Neuronal stem cell (in vitro differentiated cells): Measurements from ENCODE around the gene LINC00237. TPM values are rescaled to one million over a fixed set of nuclear protein-coding genes. Genes with fewer than 3 reads are reported as not detected.

Source experiments
- DNase-seq: peaks from one replicate; pipeline ENCODE4 v3.0.0-alpha.2; 2013; ENCODE audit warnings: low spot score
- H2AFZ ChIP-seq: one replicate; pipeline ENCODE4 v1.6.1; 2013; ENCODE audit warnings: mild to moderate bottlenecking, low read length, inconsistent platforms
- H2AK5ac ChIP-seq: 2 replicates; pipeline ENCODE4 v1.6.1; 2013; ENCODE audit warnings: low read depth, mild to moderate bottlenecking, inconsistent platforms, low read length, moderate library complexity, mixed read lengths
- H2BK120ac ChIP-seq: 2 replicates; pipeline ENCODE4 v1.6.1; 2013; ENCODE audit warnings: low read depth, mild to moderate bottlenecking, inconsistent platforms, low read length, moderate library complexity, mixed read lengths
- H2BK12ac ChIP-seq: one replicate; pipeline ENCODE4 v1.6.1; 2013; ENCODE audit warnings: low read length, inconsistent platforms
- H2BK15ac ChIP-seq: 2 replicates; pipeline ENCODE4 v1.6.1; 2013; ENCODE audit warnings: mild to moderate bottlenecking, low read length, inconsistent platforms, mixed read lengths
- H2BK5ac ChIP-seq: one replicate; pipeline ENCODE4 v1.6.1; 2013; ENCODE audit warnings: inconsistent platforms, mild to moderate bottlenecking, low read length, moderate library complexity
- H3K14ac ChIP-seq: one replicate; pipeline ENCODE4 v1.6.1; 2013; ENCODE audit warnings: low read length, inconsistent platforms
- H3K18ac ChIP-seq: 2 replicates; pipeline ENCODE4 v1.6.1; 2013; ENCODE audit warnings: low read length, inconsistent platforms
- H3K23ac ChIP-seq: 2 replicates; pipeline ENCODE4 v1.6.1; 2013; ENCODE audit warnings: low read depth, mild to moderate bottlenecking, mixed read lengths, low read length, inconsistent platforms; ENCODE audit not compliant: poor library complexity
- H3K27ac ChIP-seq: replicated peaks from 3 replicates; pipeline ENCODE4 v1.5.1; 2013; ENCODE audit warnings: low read length, inconsistent platforms
- H3K27me3 ChIP-seq, 3 experiments: 2 replicates each; pipeline ENCODE4 v1.6.1; 2013; ENCODE audit warnings: low read length in 3 of 3, mild to moderate bottlenecking in 2 of 3, inconsistent platforms in 1 of 3, low read depth in 1 of 3, mixed read lengths in 1 of 3, moderate library complexity in 1 of 3; ENCODE audit not compliant: control insufficient read depth in 3 of 3, insufficient read depth in 3 of 3
- H3K36me3 ChIP-seq, 2 donors: replicated peaks in 1 of 2; 2 replicates each; pipeline ENCODE4 v1.6.1; 2013; ENCODE audit warnings: low read length in 2 of 2; ENCODE audit not compliant: control insufficient read depth in 2 of 2, insufficient read depth in 2 of 2
- H3K4ac ChIP-seq: 2 replicates; pipeline ENCODE4 v1.6.1; 2013; ENCODE audit warnings: inconsistent platforms, mild to moderate bottlenecking, low read length, moderate library complexity
- H3K4me1 ChIP-seq, 2 donors: 1 replicate in 1 of 2; 2 replicates in 1 of 2; pipeline ENCODE4 v1.6.1; 2013; ENCODE audit warnings: low read length in 2 of 2, low read depth in 1 of 2; ENCODE audit not compliant: control insufficient read depth in 2 of 2, insufficient read depth in 1 of 2
- H3K4me2 ChIP-seq: one replicate; pipeline ENCODE4 v1.6.1; 2013; ENCODE audit warnings: mild to moderate bottlenecking, low read length, inconsistent platforms; ENCODE audit not compliant: insufficient read depth, poor library complexity, severe bottlenecking
- H3K4me3 ChIP-seq, 2 donors: 2 replicates each; pipeline ENCODE4 v1.5.1; 2013; ENCODE audit warnings: low read length in 2 of 2, mild to moderate bottlenecking in 2 of 2, inconsistent platforms in 1 of 2, moderate library complexity in 1 of 2
- H3K79me1 ChIP-seq: one replicate; pipeline ENCODE4 v1.6.1; 2013; ENCODE audit warnings: low read depth, mild to moderate bottlenecking, inconsistent platforms, low read length, moderate library complexity
- H3K9ac ChIP-seq: one replicate; pipeline ENCODE4 v1.6.1; 2013; ENCODE audit warnings: mild to moderate bottlenecking, low read depth, low read length, inconsistent platforms; ENCODE audit not compliant: poor library complexity
- H3K9me3 ChIP-seq, 2 donors: replicated peaks in 1 of 2; 2 replicates each; pipeline versions ENCODE3 to v1.6.1; 2013; ENCODE audit warnings: low read length in 2 of 2, mild to moderate bottlenecking in 2 of 2, inconsistent platforms in 1 of 2, low read depth in 1 of 2, mixed read lengths in 1 of 2, moderate library complexity in 1 of 2; ENCODE audit not compliant: control insufficient read depth in 2 of 2, insufficient read depth in 1 of 2
- H4K8ac ChIP-seq: one replicate; pipeline ENCODE4 v1.6.1; 2013; ENCODE audit warnings: low read depth, mild to moderate bottlenecking, inconsistent platforms, low read length, moderate library complexity
- H4K91ac ChIP-seq: one replicate; pipeline ENCODE4 v1.6.1; 2013; ENCODE audit warnings: low read length, low read depth, mild to moderate bottlenecking, inconsistent platforms; ENCODE audit not compliant: poor library complexity
- WGBS, 2 donors: extraction: QIAGEN DNeasy Blood & Tissue Kit; methylation state at CpG; one replicate each; pipeline ENCODE4 v1.1.7; 2013; ENCODE audit warnings: missing lambda C conversion rate in 2 of 2, mixed read lengths in 1 of 2; ENCODE audit not compliant: insufficient read length in 2 of 2, insufficient replicate concordance in 1 of 2; ENCODE audit errors: extremely low coverage in 2 of 2; 5-methylcytosine and 5-hydroxymethylcytosine counted together
- polyA plus RNA-seq, 2 experiments: library from polyadenylated mRNA; stranded (reverse); fragments of 200-250 nt; gene quantifications; one replicate each; pipeline ENCODE4 v1.2.3, GENCODE V29; 2013

The LINC00237 gene
- not detected for polyA plus RNA-seq (2013, experiment 1 of 2)
- not detected for polyA plus RNA-seq (2013, experiment 2 of 2)

DNA sequence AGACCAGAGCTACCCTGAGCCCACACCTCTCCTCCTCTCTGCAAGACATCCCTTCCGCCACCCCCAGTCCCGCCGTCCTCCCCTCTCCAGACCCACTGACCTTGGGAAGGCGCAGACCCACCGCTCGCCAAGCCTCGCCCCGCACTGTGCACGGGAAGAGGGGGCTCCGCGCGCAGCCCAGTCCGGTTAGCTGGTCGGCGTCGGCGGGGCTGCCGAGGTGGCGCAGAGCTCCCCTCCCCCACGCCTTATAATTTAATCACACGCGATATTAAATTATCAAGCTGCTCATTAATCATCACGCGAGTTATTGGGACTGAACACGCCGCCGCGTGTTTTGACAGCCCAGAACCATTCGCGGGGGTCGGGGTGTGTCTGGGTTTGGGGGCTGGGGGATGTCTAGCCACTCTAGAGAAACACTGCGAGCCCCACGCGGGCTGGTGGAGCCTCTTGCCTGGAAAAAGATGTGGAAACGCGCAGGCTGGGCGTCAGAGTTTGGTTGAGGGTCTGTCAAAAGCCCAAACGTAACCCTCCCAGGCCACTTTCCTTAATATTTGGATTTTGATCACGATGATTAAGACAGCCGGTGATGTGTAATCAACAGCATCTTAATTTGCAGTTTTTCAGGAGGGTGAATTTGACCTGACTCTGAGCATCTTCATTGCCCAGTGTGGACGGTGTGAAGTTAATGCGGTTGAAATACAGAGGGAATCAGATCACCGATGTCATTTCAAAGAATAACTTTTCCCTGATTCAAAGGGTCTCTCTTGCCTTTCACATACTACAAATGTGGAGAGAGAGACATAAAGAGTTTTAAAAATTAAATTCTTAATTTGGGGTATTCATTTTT, at the start of gene LINC00237:
TSS of gene LINC00237 (minus strand) at position 188 of the 847 bp plus-strand sequence.
- Histone ChIP-seq H3K9me3 (no peaks in the 10 kb centered on the region), H3K9ac (peak within 1 kb of the TSS; percentile 81), H3K14ac (peak within 1 kb of the TSS; percentile 95), H3K36me3 (no peaks in the 10 kb centered on the region), H2BK15ac (no peak within 1 kb of the TSS), H3K79me1 (peaks cover 2% of the 10 kb centered on the region), H3K4me2 (peak within 1 kb of the TSS; percentile 51), H2BK120ac (no peak within 1 kb of the TSS), H2BK5ac (no peak within 1 kb of the TSS), H3K27me3 (peaks cover 41 to 99% (median 73%) of the 10 kb centered on the region in 3 experiments), H3K27ac (no peak within 1 kb of the TSS), H2AK5ac (no peak within 1 kb of the TSS), H2AFZ (peak within 1 kb of the TSS; percentile 83), H3K18ac (peak within 1 kb of the TSS; percentile 70), H3K4me1 (peaks cover 10 to 18% of the 10 kb centered on the region in 2 donors), H3K23ac (peak within 1 kb of the TSS; percentile 77), H4K91ac (no peak within 1 kb of the TSS), H4K8ac (no peak within 1 kb of the TSS), H2BK12ac (peak within 1 kb of the TSS; percentile 63), H3K4ac (no peak within 1 kb of the TSS), H3K4me3 (no peak within 1 kb of the TSS)
- DNase-seq = no peak
- no CpG with 5 or more reads among the region's 43 CpGs for WGBS, 2 donors

DNA sequence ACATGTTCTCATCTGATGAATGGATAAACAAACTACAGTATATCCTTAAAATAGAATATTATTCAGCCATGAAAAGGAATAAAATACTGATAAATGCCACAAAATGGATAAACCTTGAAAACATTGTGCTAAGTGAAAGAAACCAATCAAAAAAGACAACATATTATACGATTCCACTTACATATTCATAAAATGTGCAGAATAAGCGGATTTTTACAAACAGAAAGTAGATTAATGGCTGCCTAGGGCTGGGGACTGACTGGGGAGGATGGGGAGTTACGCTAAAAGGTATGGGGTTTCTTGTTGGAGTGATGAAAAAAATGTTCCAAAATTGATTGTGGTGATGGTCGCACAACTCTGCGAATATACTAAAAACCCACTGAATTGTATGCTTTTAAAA, 49.1 kb upstream of the LINC00237 start:
- H2BK15ac ChIP-seq = no peak overlapping the region
- no peak overlapping the region for H4K8ac ChIP-seq
- H2BK120ac ChIP-seq = no peak overlapping the region
- no peak overlapping the region for H2AK5ac ChIP-seq
- H3K23ac ChIP-seq = no peak overlapping the region
- H3K27ac ChIP-seq = no peak overlapping the region
- no peaks in the 10 kb centered on the region for H3K79me1 ChIP-seq
- H2AFZ ChIP-seq = no peak overlapping the region
- H3K9ac ChIP-seq = no peak overlapping the region
- H3K18ac ChIP-seq = no peak overlapping the region
- DNase-seq = no peak
- H3K9me3 ChIP-seq = no peaks in the 10 kb centered on the region
- H3K4me3 ChIP-seq = no peak overlapping the region
- H2BK5ac ChIP-seq = no peak overlapping the region
- H3K4ac ChIP-seq = no peak overlapping the region
- no peak overlapping the region for H4K91ac ChIP-seq
- H3K36me3 ChIP-seq = no peaks in the 10 kb centered on the region
- no peaks in the 10 kb centered on the region for H3K27me3 ChIP-seq
- no peaks in the 10 kb centered on the region for H3K4me1 ChIP-seq
- no CpG with 5 or more reads among the region's 5 CpGs for WGBS, 2 donors
- H3K14ac ChIP-seq = no peak overlapping the region
- H3K4me2 ChIP-seq = no peak overlapping the region
- H2BK12ac ChIP-seq = no peak overlapping the region

DNA sequence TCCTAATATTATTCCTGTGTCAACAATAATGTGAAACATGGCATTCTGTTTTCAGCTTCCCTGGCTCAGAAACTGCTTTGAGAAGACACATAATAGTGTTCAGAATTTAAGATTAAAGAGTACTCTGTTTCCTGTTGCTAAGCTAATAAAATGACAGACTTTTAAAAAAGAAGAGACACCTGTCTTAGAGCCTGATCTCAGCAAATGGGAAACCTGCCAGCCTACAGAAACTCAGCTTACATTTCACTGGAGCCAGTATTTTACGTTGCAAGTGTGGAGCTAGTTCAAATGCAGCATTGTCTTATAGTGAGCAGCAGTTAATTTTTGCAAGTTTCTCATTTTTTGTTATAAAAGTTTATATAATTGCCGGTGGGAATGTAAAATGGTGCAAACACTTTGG, 48.5 kb upstream of the LINC00237 start:
- H2AK5ac ChIP-seq = no peak overlapping the region
- H3K27ac ChIP-seq = no peak overlapping the region

DNA sequence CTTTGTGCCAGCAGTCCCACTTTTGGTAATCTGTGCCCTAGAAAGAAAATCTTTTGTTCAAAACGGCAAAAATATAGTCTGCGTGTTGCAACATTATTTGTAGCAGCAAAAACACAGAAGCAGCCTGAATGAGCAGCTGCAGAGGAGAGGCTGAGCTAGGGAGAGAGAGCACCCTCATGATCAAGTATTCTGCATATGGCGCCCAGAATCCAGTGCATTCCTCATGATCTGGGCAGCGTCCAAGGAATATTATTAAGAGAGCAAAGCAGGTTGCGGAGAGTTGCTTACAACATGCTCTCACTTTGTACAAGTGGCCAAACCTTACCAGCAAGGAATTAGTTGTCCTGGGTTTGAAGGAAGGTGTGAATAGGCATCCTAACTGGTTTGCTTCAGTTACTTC, 45.6 kb upstream of the LINC00237 start:
- no peak overlapping the region for H3K4ac ChIP-seq
- no peak overlapping the region for H3K23ac ChIP-seq
- no peak for DNase-seq
- no peak overlapping the region for H3K14ac ChIP-seq
- H3K4me1 ChIP-seq = peaks cover 0 to 3% of the 10 kb centered on the region in 2 donors
- no peak overlapping the region for H3K4me3 ChIP-seq
- H2BK15ac ChIP-seq = no peak overlapping the region
- no peaks in the 10 kb centered on the region for H3K27me3 ChIP-seq
- H3K4me2 ChIP-seq = no peak overlapping the region
- no peak overlapping the region for H2BK120ac ChIP-seq
- H3K18ac ChIP-seq = no peak overlapping the region
- no CpG with 5 or more reads among the region's 5 CpGs for WGBS, 2 donors
- H2BK12ac ChIP-seq = no peak overlapping the region
- H4K91ac ChIP-seq = no peak overlapping the region
- no peaks in the 10 kb centered on the region for H3K36me3 ChIP-seq
- no peak overlapping the region for H3K27ac ChIP-seq
- no peaks in the 10 kb centered on the region for H3K9me3 ChIP-seq
- no peak overlapping the region for H4K8ac ChIP-seq
- no peak overlapping the region for H2AK5ac ChIP-seq
- no peak overlapping the region for H3K9ac ChIP-seq
- no peak overlapping the region for H2AFZ ChIP-seq
- H3K79me1 ChIP-seq = no peaks in the 10 kb centered on the region
- no peak overlapping the region for H2BK5ac ChIP-seq

More for the DNA sequence above, 48.5 kb upstream of the LINC00237 start:
- H2BK15ac ChIP-seq = no peak overlapping the region
- no peak overlapping the region for H3K18ac ChIP-seq
- no peak overlapping the region for H4K91ac ChIP-seq
- H3K23ac ChIP-seq = no peak overlapping the region
- H3K27me3 ChIP-seq = no peaks in the 10 kb centered on the region
- no peak overlapping the region for H3K14ac ChIP-seq
- no peak overlapping the region for H3K4me3 ChIP-seq
- no peaks in the 10 kb centered on the region for H3K4me1 ChIP-seq
- no peak for DNase-seq
- no peak overlapping the region for H3K9ac ChIP-seq
- H4K8ac ChIP-seq = no peak overlapping the region
- no peak overlapping the region for H3K4me2 ChIP-seq
- WGBS, 2 donors = no CpG with 5 or more reads among the region's 2 CpGs
- no peak overlapping the region for H2BK120ac ChIP-seq
- H3K79me1 ChIP-seq = no peaks in the 10 kb centered on the region
- no peak overlapping the region for H2BK5ac ChIP-seq
- no peaks in the 10 kb centered on the region for H3K9me3 ChIP-seq
- no peaks in the 10 kb centered on the region for H3K36me3 ChIP-seq
- no peak overlapping the region for H2BK12ac ChIP-seq
- no peak overlapping the region for H3K4ac ChIP-seq
- H2AFZ ChIP-seq = no peak overlapping the region
